ENCODE data around the gene ZSCAN2. TPM values are rescaled to one million over a fixed set of nuclear protein-coding genes. Genes with fewer than 3 reads are reported as not detected.

Gene ZSCAN2
- total RNA-seq, 1 donor from 2014 or later = 23.8 TPM

DNA sequence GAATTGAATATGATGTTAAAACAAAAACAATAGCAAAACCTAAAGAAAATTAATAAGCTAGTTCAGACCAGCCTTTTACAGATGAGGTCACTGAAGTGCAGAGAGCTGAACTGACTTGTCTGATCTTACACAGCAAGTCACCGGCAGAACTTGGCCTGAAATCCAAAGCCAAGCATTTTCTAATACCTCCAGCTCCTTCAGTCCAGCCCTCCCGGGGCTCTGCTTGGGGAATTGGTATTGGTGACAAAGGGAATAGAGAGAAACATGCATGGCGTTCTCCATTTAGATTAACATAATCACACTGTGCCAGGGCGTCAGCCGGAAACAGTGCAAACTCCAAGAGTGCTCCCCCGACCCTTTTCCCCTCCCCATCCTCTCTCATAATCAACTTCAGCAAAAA, 14.1 kb upstream of the ZSCAN2 start:
- peak; percentile 57 for DNase-seq (ENCODE audit: extremely low spot score, unreplicated experiment)
- no peaks in the 10 kb centered on the region for H3K9me3 Mint-ChIP-seq (ENCODE audit: unreplicated experiment)
- TF ChIP-seq, protein P1, sequence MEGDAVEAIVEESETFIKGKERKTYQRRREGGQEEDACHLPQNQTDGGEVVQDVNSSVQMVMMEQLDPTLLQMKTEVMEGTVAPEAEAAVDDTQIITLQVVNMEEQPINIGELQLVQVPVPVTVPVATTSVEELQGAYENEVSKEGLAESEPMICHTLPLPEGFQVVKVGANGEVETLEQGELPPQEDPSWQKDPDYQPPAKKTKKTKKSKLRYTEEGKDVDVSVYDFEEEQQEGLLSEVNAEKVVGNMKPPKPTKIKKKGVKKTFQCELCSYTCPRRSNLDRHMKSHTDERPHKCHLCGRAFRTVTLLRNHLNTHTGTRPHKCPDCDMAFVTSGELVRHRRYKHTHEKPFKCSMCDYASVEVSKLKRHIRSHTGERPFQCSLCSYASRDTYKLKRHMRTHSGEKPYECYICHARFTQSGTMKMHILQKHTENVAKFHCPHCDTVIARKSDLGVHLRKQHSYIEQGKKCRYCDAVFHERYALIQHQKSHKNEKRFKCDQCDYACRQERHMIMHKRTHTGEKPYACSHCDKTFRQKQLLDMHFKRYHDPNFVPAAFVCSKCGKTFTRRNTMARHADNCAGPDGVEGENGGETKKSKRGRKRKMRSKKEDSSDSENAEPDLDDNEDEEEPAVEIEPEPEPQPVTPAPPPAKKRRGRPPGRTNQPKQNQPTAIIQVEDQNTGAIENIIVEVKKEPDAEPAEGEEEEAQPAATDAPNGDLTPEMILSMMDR (IDR thresholded peaks at IDR 0.05) = no peak

DNA sequence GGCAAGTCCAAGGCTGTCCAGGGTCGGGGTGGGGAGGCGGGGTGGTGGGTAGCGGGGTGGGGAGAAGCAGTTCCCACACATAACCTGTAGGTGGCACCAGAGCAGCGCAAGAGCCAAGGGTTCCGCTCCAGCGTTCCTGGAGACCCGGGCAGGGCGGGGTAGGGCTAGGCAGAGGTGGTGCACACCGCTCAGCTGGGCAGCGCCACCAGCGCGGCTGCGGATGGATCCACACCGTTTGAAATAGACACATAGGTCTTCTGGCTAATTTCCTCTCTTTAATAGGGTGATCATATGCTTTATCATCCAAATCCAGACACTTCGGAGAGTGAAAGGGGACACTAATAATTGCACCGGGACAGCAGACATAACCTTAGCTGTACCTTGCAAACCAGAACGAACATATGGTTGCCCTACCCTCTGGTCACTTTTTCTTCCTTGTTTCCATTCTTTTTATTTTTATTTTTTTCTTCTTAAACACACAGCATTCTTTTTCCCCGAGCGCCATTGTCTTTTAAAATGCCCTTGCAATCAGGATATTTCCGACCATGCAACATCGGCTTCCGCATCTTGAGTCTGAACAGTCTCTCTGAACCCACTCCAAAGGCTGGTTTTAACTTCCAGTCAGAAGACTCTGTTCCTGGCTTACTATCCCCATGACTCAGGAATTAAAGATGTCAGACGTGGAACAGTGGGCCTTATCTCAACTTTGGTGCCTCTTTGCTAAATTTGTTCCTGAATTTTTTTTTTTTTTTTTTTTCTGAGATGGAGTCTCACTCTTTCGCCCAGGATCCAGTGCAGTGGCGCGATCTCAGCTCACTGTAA, 12.5 kb upstream of the ZSCAN2 start:
- peak; percentile 93 for DNase-seq (ENCODE audit: extremely low spot score, unreplicated experiment)
- no peaks in the 10 kb centered on the region for H3K36me3 Mint-ChIP-seq (ENCODE audit: unreplicated experiment)
- H3K27me3 Mint-ChIP-seq (ENCODE audit: unreplicated experiment) = peaks cover 36% of the 10 kb centered on the region
- H3K4me1 Mint-ChIP-seq (ENCODE audit: unreplicated experiment) = peaks cover 5% of the 10 kb centered on the region
- H3K27ac Mint-ChIP-seq (ENCODE audit: unreplicated experiment) = no peak overlapping the region
- TF ChIP-seq, protein P1 (IDR thresholded peaks at IDR 0.05) = peak; percentile 93
- no peaks in the 10 kb centered on the region for H3K9me3 Mint-ChIP-seq (ENCODE audit: unreplicated experiment)
- H3K4me3 Mint-ChIP-seq (ENCODE audit: unreplicated experiment) = peak overlapping the region; percentile 70

More for the DNA sequence above, 14.1 kb upstream of the ZSCAN2 start:
- Mint-ChIP-seq H3K27ac (ENCODE audit: unreplicated experiment) (no peak overlapping the region), H3K36me3 (ENCODE audit: unreplicated experiment) (no peaks in the 10 kb centered on the region), H3K4me1 (ENCODE audit: unreplicated experiment) (peaks cover 5% of the 10 kb centered on the region), H3K27me3 (ENCODE audit: unreplicated experiment) (peaks cover 25% of the 10 kb centered on the region), H3K4me3 (ENCODE audit: unreplicated experiment) (no peak overlapping the region)

DNA sequence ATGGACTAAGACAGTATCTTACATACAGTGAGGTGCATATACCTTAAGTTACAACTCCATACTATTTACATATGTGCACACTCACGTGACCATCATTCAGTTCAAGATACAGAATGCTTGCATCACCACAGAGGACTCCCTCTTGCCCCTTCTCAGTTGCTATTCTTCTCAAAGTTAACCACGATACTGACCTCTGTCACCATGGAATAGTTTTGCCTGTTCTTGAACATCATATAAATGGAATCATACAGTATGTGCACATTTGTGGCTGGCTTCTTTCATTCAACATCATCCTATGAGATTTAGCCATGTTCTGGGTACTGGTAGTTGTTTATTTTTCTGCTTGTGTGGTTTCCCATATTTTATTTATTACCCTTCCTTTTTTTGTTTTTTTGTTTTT, 10.4 kb upstream of the ZSCAN2 start:
- H3K27me3 Mint-ChIP-seq (ENCODE audit: unreplicated experiment) = peaks cover 39% of the 10 kb centered on the region
- peaks cover 5% of the 10 kb centered on the region for H3K4me1 Mint-ChIP-seq (ENCODE audit: unreplicated experiment)
- no peak overlapping the region for H3K4me3 Mint-ChIP-seq (ENCODE audit: unreplicated experiment)
- TF ChIP-seq, protein P1 (IDR thresholded peaks at IDR 0.05) = no peak
- H3K9me3 Mint-ChIP-seq (ENCODE audit: unreplicated experiment) = no peaks in the 10 kb centered on the region
- DNase-seq (ENCODE audit: extremely low spot score, unreplicated experiment) = no peak
- H3K27ac Mint-ChIP-seq (ENCODE audit: unreplicated experiment) = no peak overlapping the region
- H3K36me3 Mint-ChIP-seq (ENCODE audit: unreplicated experiment) = no peaks in the 10 kb centered on the region

DNA sequence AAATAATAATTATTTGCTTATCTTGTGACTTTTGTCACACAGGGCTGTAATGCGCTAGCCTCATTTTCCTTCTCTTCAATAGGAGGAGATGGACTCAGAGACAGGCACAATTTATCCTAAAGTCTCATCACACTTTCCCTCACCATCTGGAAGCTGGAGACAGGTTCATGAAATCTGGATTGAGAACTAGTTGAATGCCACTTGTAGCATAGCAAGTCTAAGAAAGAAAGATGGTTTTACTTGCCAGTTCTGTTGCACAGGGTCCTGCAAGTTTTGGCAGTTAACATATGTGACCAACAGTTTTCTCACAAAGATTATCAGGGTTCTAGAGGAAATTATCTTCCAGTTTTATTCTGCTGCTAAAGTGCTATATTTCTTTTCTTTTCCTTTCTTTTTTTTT, 9.0 kb upstream of the ZSCAN2 start:
- H3K27ac Mint-ChIP-seq (ENCODE audit: unreplicated experiment) = no peak overlapping the region
- no peak for DNase-seq (ENCODE audit: extremely low spot score, unreplicated experiment)
- peaks cover 5% of the 10 kb centered on the region for H3K4me1 Mint-ChIP-seq (ENCODE audit: unreplicated experiment)
- peaks cover 29% of the 10 kb centered on the region for H3K27me3 Mint-ChIP-seq (ENCODE audit: unreplicated experiment)
- H3K9me3 Mint-ChIP-seq (ENCODE audit: unreplicated experiment) = no peaks in the 10 kb centered on the region
- no peaks in the 10 kb centered on the region for H3K36me3 Mint-ChIP-seq (ENCODE audit: unreplicated experiment)
- H3K4me3 Mint-ChIP-seq (ENCODE audit: unreplicated experiment) = no peak overlapping the region
- TF ChIP-seq, protein P1 (IDR thresholded peaks at IDR 0.05) = no peak

DNA sequence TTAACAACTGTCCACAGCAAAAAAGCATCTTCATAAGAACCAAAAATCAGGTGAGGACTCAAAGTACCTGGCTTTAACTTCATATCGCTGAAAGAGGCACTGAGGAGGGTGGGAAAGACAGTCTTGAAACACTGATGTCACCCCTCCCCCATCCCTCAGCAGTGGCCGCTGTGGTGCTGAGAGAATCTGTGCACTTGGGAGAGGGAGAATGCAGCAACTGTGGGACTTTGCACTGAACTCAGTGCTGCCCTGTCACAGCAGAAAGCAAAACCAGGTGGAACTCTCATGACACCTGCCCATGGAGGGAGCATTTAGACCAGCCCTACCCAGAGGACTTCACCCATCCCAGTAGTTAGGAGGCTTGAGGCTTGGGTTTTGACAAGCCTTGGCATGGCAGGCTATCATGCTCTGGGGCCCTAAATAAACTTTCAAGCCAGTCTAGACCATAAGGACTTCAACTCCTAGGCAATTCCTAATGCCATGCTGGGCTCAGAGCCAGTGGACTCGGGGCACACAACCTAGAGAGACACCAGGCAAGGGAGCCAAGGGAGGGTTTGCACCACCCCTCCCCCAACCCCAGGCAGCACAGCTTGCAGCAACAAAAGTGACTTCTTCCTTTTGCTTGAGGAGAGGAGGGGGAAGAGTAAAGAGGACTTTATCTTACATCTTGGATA, 6.1 kb upstream of the ZSCAN2 start:
- H3K27me3 Mint-ChIP-seq (ENCODE audit: unreplicated experiment) = peaks cover 28% of the 10 kb centered on the region
- no peaks in the 10 kb centered on the region for H3K36me3 Mint-ChIP-seq (ENCODE audit: unreplicated experiment)
- DNase-seq (ENCODE audit: extremely low spot score, unreplicated experiment) = no peak
- no peak overlapping the region for H3K27ac Mint-ChIP-seq (ENCODE audit: unreplicated experiment)
- TF ChIP-seq, protein P1 (IDR thresholded peaks at IDR 0.05) = no peak
- H3K4me1 Mint-ChIP-seq (ENCODE audit: unreplicated experiment) = peaks cover 5% of the 10 kb centered on the region
- no peak overlapping the region for H3K4me3 Mint-ChIP-seq (ENCODE audit: unreplicated experiment)
- no peaks in the 10 kb centered on the region for H3K9me3 Mint-ChIP-seq (ENCODE audit: unreplicated experiment)

Measured in osteocyte (in vitro differentiated cells).